ENCODE data around the gene AGAP1.

AGAP1 gene

DNA sequence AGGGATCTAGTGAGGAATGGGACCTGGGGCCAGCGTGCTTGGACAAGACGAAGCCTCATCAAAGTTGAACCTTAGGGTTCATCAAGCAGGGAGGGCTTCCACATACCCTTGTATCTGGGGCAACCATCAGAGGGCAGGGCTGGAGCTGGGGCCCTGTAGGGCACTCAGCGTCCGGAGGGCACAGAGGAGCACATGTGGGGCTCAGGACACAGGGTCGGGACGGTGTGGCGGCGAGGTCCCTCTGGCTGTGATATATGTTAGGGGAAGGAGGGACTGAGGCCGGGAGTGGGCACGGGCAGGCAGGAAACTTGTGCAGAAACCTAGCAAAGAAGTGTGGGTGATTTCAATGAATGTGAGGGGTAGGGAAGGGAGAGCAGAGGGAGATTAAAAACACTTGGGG is 244.0 kb downstream of the AGAP1 start:
- no peak for DNase-seq (ENCODE audit: low read depth)
- H3K4me3 ChIP-seq (ENCODE audit: low read depth, low read length): no peak overlapping the region
- TF ChIP-seq, protein P1, sequence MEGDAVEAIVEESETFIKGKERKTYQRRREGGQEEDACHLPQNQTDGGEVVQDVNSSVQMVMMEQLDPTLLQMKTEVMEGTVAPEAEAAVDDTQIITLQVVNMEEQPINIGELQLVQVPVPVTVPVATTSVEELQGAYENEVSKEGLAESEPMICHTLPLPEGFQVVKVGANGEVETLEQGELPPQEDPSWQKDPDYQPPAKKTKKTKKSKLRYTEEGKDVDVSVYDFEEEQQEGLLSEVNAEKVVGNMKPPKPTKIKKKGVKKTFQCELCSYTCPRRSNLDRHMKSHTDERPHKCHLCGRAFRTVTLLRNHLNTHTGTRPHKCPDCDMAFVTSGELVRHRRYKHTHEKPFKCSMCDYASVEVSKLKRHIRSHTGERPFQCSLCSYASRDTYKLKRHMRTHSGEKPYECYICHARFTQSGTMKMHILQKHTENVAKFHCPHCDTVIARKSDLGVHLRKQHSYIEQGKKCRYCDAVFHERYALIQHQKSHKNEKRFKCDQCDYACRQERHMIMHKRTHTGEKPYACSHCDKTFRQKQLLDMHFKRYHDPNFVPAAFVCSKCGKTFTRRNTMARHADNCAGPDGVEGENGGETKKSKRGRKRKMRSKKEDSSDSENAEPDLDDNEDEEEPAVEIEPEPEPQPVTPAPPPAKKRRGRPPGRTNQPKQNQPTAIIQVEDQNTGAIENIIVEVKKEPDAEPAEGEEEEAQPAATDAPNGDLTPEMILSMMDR (IDR thresholded peaks at IDR 0.05; ENCODE audit: control insufficient read depth, extremely low read depth, insufficient read depth): no peak

DNA sequence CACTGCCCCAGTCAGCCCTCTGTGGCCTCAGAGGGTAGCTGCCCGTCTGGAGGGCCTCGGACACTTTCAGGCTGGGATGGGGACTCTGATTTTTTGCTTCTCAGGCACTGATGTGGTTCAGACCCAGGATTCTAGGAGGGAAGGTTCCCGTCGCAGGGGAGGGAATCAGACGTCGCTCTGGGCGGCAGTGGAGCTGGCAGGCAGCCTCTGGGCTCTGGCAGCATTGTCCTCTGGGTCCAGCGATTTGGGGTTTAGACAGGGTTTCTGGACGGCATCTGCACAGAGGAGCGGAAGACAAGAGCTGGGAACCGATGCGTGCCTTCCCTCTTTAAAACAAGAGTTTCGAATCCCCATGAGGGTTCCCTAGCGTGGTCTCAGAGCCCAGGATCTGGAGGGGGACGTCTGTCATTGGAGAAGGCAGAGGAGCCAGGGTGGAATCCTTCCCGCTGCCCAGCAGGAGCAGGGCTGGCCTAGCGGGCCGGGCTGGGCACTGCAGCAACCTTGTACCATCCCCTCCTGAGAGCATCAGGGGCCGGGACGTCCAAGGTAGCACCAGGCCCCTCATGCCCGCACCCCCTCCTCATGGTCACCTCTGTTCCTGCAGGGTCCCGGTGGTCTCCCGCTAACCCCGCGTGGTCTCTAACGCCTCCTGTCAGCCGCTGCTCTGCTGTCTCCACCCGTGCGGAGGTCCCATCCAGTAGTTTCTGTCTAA is 246.0 kb downstream of the AGAP1 start:
- H3K4me3 ChIP-seq (ENCODE audit: low read depth, low read length): no peak overlapping the region
- DNase-seq (ENCODE audit: low read depth): no peak
- TF ChIP-seq, protein P1 (IDR thresholded peaks at IDR 0.05; ENCODE audit: control insufficient read depth, extremely low read depth, insufficient read depth): no peak

DNA sequence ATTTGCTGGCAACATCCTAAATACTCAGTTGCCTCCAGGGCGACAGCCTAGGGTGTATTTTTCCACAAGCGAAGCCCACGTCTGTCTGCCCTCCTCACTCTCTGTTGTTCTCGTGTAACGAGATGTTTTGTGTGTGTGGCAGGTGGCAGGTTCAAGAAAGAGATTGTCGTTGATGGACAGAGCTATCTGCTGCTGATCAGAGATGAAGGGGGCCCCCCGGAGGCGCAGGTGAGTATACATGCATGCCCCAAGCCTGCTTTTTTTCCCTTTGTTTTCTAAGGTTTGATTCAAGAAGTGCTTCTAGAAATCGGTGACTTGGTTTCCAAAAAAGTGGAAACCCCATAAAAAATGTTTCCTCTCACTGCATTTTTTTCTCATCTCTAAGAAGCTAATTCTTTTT is 247.0 kb downstream of the AGAP1 start:
- no peak overlapping the region for H3K4me3 ChIP-seq (ENCODE audit: low read depth, low read length)
- DNase-seq (ENCODE audit: low read depth): no peak
- TF ChIP-seq, protein P1 (IDR thresholded peaks at IDR 0.05; ENCODE audit: control insufficient read depth, extremely low read depth, insufficient read depth): peak; percentile 30; the same call in 1 of the 2 replicates

DNA sequence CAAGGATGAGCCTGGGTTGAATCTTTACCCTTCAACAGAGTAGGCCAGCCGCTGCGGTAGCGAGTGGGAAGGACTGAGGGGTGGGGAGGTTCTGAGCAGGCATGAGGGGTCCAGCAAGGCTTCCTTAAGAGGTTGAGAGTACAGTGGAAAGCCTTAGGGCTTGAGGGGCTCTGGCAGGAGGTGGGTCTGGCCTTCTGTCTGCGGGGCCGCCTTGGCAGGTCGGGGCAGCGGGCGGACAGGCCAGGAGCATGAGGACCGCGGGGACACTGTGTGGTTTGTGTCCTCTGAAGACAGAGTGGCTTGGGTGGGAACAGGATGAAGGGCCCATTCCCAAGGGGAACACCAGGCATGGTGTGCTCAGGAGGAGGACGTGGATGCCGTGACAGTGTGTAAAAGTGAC is 250.3 kb downstream of the AGAP1 start:
- TF ChIP-seq, protein P1 (IDR thresholded peaks at IDR 0.05; ENCODE audit: control insufficient read depth, extremely low read depth, insufficient read depth): no peak
- DNase-seq (ENCODE audit: low read depth): no peak
- no peak overlapping the region for H3K4me3 ChIP-seq (ENCODE audit: low read depth, low read length)

DNA sequence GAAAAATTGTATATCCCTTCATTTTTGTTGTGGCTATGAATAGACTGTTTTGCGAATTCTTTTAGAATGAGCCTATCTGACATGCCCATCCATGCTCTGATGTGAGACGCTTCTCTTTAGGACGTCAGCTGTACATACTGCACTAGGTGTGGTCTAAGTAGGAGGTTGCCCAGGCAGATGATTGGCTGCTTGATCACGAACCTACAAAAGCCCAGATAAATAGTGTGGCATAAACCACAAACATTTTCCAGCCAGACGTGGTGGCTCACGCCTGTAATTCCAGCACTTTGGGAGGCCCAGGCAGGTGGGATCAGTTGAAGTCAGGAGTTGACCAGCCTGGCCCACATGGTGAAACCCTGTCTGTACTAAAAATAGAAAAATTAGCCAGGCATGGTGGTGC is 251.8 kb downstream of the AGAP1 start:
- no peak for DNase-seq (ENCODE audit: low read depth)
- no peak overlapping the region for H3K4me3 ChIP-seq (ENCODE audit: low read depth, low read length)
- TF ChIP-seq, protein P1 (IDR thresholded peaks at IDR 0.05; ENCODE audit: control insufficient read depth, extremely low read depth, insufficient read depth): no peak

DNA sequence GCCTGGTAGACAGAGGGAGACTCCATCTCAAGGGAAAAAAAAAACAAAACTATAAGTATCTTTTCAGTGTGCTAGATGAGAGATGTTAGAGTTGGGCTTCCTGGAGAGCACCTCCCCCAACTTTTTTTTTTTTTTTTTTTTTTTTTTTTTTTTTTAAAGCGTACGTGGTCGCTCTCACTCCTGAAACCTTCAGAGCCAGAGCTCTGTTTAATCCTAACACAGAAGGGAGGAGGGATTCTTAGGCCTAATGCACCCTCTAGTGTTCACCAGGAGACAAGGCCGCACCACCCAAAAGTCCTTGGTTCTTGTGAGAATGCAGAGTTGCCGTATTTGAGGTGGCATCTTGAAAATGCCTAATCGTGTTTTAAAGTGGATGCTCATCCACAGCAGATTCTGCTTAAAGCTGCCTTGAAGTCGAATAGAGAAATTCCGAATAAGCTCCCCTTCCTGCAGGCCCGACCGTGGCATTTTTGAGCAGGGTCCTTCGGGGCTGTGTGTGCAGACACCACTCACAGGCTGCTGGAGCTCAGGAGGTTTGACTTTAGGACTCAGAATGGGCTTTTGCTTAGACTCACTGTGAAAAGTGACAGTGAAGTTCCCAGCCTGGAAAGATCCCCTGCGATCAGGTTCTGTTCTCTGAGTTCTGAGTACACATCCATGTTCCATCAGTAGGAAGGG is 252.6 kb downstream of the AGAP1 start:
- no peak overlapping the region for H3K4me3 ChIP-seq (ENCODE audit: low read depth, low read length)
- peak; percentile 62 for DNase-seq (ENCODE audit: low read depth)
- TF ChIP-seq, protein P1 (IDR thresholded peaks at IDR 0.05; ENCODE audit: control insufficient read depth, extremely low read depth, insufficient read depth): peak; percentile 85
